Uterus (tissue), 4 donors: ENCODE data around the gene AGPS. TPM values are rescaled to one million over a fixed set of nuclear protein-coding genes. Genes with fewer than 3 reads are reported as not detected.
A peak's percentile ranks its signal among the peaks of the same experiment; 100 is the strongest.
"Not testable (repeated sequence)": the region's sequence is repeated elsewhere in the genome, so short reads cannot be mapped to it uniquely, and the experiment has no call there.

Experiments used
- DNase-seq, 2 donors: peaks; one replicate each; pipeline ENCODE4 v3.0.0-alpha.2; 2019 to 2020
- H3K27ac ChIP-seq, 2 donors: fragments of 200-600 bp; sonication (generic); 1 replicate in 1 of 2; 2 replicates in 1 of 2; pipeline ENCODE4 v1.5.1; 2016 to 2018
- H3K27me3 ChIP-seq, 2 donors: fragments of 200-600 bp; sonication (generic); one replicate each; pipeline ENCODE4 v1.5.1; 2018 to 2019; ENCODE audit warnings: control low read depth in 1 of 2
- H3K36me3 ChIP-seq, 2 donors: fragments of 200-600 bp; sonication (generic); one replicate each; pipeline ENCODE4 v1.5.1; 2019; ENCODE audit warnings: control low read depth in 1 of 2
- H3K4me1 ChIP-seq, 2 donors: fragments of 200-600 bp; sonication (generic); one replicate each; pipeline ENCODE4 v1.5.1; 2018 to 2019; ENCODE audit warnings: control low read depth in 1 of 2
- H3K4me3 ChIP-seq, 2 donors: fragments of 200-600 bp; sonication (generic); 1 replicate in 1 of 2; 2 replicates in 1 of 2; pipeline ENCODE4 v1.5.1; 2018 to 2019; ENCODE audit warnings: mild to moderate bottlenecking in 1 of 2
- H3K9me3 ChIP-seq, 2 donors: fragments of 200-600 bp; sonication (generic); one replicate each; pipeline ENCODE4 v1.5.1; 2019; ENCODE audit warnings: control low read depth in 1 of 2
- POLR2A ChIP-seq, 2 donors: fragments of 450-650 bp; IDR thresholded peaks; one replicate each; pipeline ENCODE4 v1.6.1; 2016; ENCODE audit warnings: antibody characterized with exemption in 2 of 2, mild to moderate bottlenecking in 1 of 2, moderate library complexity in 1 of 2
- intact Hi-C: fragments of 100-400 bp; cut with DNase I; formaldehyde crosslinking; loops from one replicate; pipeline ENCODE4 v1.15.1; 2023; ENCODE audit warnings: low total_unique reads
- total RNA-seq, 4 donors: library from RNA; depleted of rRNA in 3 of 4; stranded (reverse); fragments of >200 nt in 3 of 4; gene quantifications; one replicate each; pipeline versions ENCODE4 v1.1.0 to v1.2.4, GENCODE V29; 2014 to 2023
- TF ChIP-seq, protein P1 (sequence below), 4 experiments: fragments of 200-600 bp in 2 of 4; fragments of 450-650 bp in 2 of 4; sonication (generic) in 2 of 4; IDR thresholded peaks; one replicate each; pipeline ENCODE4 v1.5.1; 2016 to 2019; ENCODE audit warnings: antibody characterized with exemption in 4 of 4, mild to moderate bottlenecking in 2 of 4, moderate library complexity in 1 of 4
- donor health status: DM: yes; HTN: yes; CAD: no.

The AGPS gene
- total RNA-seq, 4 donors from 2014 or later = 10.2 to 64.4 (median 40.0) TPM

- Histone ChIP-seq H3K4me3 (no peak overlapping the region), H3K27ac (no peak overlapping the region), H3K36me3 (no peaks in the 10 kb centered on the region), H3K4me1 (peaks cover 0 to 10% of the 10 kb centered on the region in 2 donors), H3K27me3 (no peaks in the 10 kb centered on the region), H3K9me3 (no peaks in the 10 kb centered on the region)
- intact Hi-C loops = no loop called here
- no peak for DNase-seq
- TF ChIP-seq POLR2A (IDR thresholded peaks at IDR 0.05) = no peak
- TF ChIP-seq, protein P1, sequence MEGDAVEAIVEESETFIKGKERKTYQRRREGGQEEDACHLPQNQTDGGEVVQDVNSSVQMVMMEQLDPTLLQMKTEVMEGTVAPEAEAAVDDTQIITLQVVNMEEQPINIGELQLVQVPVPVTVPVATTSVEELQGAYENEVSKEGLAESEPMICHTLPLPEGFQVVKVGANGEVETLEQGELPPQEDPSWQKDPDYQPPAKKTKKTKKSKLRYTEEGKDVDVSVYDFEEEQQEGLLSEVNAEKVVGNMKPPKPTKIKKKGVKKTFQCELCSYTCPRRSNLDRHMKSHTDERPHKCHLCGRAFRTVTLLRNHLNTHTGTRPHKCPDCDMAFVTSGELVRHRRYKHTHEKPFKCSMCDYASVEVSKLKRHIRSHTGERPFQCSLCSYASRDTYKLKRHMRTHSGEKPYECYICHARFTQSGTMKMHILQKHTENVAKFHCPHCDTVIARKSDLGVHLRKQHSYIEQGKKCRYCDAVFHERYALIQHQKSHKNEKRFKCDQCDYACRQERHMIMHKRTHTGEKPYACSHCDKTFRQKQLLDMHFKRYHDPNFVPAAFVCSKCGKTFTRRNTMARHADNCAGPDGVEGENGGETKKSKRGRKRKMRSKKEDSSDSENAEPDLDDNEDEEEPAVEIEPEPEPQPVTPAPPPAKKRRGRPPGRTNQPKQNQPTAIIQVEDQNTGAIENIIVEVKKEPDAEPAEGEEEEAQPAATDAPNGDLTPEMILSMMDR (IDR thresholded peaks at IDR 0.05) = no peak
These were observed 36.7 kb upstream of the AGPS start for GRCh38 chr2:177355874-177356273.

- no peaks in the 10 kb centered on the region for H3K9me3 ChIP-seq
- H3K4me1 ChIP-seq = no peaks in the 10 kb centered on the region
- DNase-seq = no peak
- H3K4me3 ChIP-seq = no peak overlapping the region
- no peak overlapping the region for H3K27ac ChIP-seq
- TF ChIP-seq, protein P1 (IDR thresholded peaks at IDR 0.05) = no peak
- TF ChIP-seq POLR2A (IDR thresholded peaks at IDR 0.05) = no peak
- H3K36me3 ChIP-seq = no peaks in the 10 kb centered on the region
- no peaks in the 10 kb centered on the region for H3K27me3 ChIP-seq
- intact Hi-C loops = no loop called here
These were observed 32.6 kb upstream of the AGPS start for GRCh38 chr2:177359836-177360595.

GRCh38 chr2:177362499-177362898, 30.1 kb upstream of the AGPS start:
- intact Hi-C loops = no loop called here
- H3K4me1 ChIP-seq = no peaks in the 10 kb centered on the region
- DNase-seq = no peak
- no peak overlapping the region for H3K4me3 ChIP-seq
- no peaks in the 10 kb centered on the region for H3K9me3 ChIP-seq
- H3K36me3 ChIP-seq = no peaks in the 10 kb centered on the region
- TF ChIP-seq, protein P1 (IDR thresholded peaks at IDR 0.05) = no peak
- no peak for TF ChIP-seq POLR2A (IDR thresholded peaks at IDR 0.05)
- H3K27ac ChIP-seq = no peak overlapping the region
- no peaks in the 10 kb centered on the region for H3K27me3 ChIP-seq

DNA sequence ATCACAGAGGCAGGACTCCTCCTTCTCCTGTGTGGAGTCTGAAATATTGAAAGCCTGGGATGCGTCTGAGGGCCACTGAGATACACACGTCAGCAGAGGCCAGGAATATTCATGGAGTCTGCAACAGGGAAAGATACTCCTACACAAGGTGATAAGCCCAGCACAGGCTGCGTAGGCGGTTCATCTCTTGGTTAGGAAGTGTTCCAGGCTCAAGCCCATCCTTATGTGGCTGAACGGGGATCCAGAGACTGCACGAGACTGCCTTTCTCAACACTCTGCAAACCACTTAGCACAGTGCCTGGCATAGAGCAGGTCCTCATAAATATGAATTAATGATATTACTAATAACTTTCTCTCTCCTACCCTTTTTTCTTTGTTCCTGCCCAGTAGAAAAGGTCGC, 29.2 kb upstream of the AGPS start:
- peak overlapping the region; percentile 22 to 25 for H3K27ac ChIP-seq
- no peak overlapping the region for H3K4me3 ChIP-seq
- TF ChIP-seq, protein P1 (IDR thresholded peaks at IDR 0.05) = no peak
- no peak for TF ChIP-seq POLR2A (IDR thresholded peaks at IDR 0.05)
- no peaks in the 10 kb centered on the region for H3K36me3 ChIP-seq
- no peaks in the 10 kb centered on the region for H3K9me3 ChIP-seq
- H3K27me3 ChIP-seq = no peaks in the 10 kb centered on the region
- DNase-seq = peak; percentile 41 to 60
- H3K4me1 ChIP-seq = no peaks in the 10 kb centered on the region
- intact Hi-C loops = no loop called here

DNA sequence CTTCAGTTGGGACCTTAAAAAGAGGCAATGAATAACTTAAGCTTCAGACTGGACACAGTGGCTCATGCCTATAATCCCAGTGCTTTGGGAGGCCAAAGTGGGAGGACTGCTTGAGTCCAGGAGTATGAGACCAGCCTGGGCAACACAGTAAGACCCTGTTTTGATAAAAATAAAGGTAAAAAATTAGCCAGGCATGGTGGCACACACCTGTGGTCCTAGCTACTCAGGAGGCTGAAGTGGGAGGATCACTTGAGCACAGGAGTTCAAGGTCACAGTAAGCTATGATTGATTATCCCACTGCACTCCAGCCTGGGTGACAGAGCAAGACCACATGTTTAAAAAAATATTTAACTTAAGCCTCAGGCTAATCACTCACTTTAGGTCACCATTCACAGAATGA, 26.8 kb upstream of the AGPS start:
- H3K4me3 ChIP-seq = not testable (repeated sequence)

GRCh38 chr2:177368023-177368422, 24.6 kb upstream of the AGPS start:
- H3K4me1 ChIP-seq, DNase-seq, H3K4me3 ChIP-seq, H3K27ac ChIP-seq, H3K27me3 ChIP-seq, H3K9me3 ChIP-seq, H3K36me3 ChIP-seq, intact Hi-C loops: not testable (repeated sequence)

More for the DNA sequence above, 26.8 kb upstream of the AGPS start:
- H3K4me1 ChIP-seq, H3K27me3 ChIP-seq, H3K9me3 ChIP-seq, intact Hi-C loops, H3K27ac ChIP-seq, DNase-seq, H3K36me3 ChIP-seq: not testable (repeated sequence)
